ENCODE measurements around the gene EPN2.

The EPN2 gene

GRCh38 chr17:19239544-19239943, 2.4 kb downstream of the EPN2 start:
- in situ Hi-C loops (cut with MboI; ENCODE audit: low sequenced_read_pairs), result no loop called here

- in situ Hi-C loops (cut with MboI; ENCODE audit: low sequenced_read_pairs), result no loop called here
These were observed 5.2 kb downstream of the EPN2 start for GRCh38 chr17:19242323-19242722.

GRCh38 chr17:19242926-19243325, 5.8 kb downstream of the EPN2 start:
- in situ Hi-C loops (cut with MboI; ENCODE audit: low sequenced_read_pairs), result no loop called here

GRCh38 chr17:19243838-19244237, 6.7 kb downstream of the EPN2 start:
- in situ Hi-C loops (cut with MboI; ENCODE audit: low sequenced_read_pairs), result no loop called here

GRCh38 chr17:19244357-19244756, 7.2 kb downstream of the EPN2 start:
- in situ Hi-C loops (cut with MboI; ENCODE audit: low sequenced_read_pairs), result no loop called here

GRCh38 chr17:19244781-19245180, 7.6 kb downstream of the EPN2 start:
- in situ Hi-C loops (cut with MboI; ENCODE audit: low sequenced_read_pairs), result no loop called here

GRCh38 chr17:19247473-19247872, 10.3 kb downstream of the EPN2 start:
- in situ Hi-C loops (cut with MboI; ENCODE audit: low sequenced_read_pairs), result no loop called here

GRCh38 chr17:19248151-19248927, 11.2 kb downstream of the EPN2 start:
- in situ Hi-C loops (cut with MboI; ENCODE audit: low sequenced_read_pairs), result no loop called here

- in situ Hi-C loops (cut with MboI; ENCODE audit: low sequenced_read_pairs), result no loop called here
These were observed 11.9 kb downstream of the EPN2 start for GRCh38 chr17:19248928-19249574.

GRCh38 chr17:19249681-19250080, 12.5 kb downstream of the EPN2 start:
- in situ Hi-C loops (cut with MboI; ENCODE audit: low sequenced_read_pairs), result no loop called here

GRCh38 chr17:19250421-19251173, 13.4 kb downstream of the EPN2 start:
- in situ Hi-C loops (cut with MboI; ENCODE audit: low sequenced_read_pairs), result no loop called here

GRCh38 chr17:19253112-19253511, 15.9 kb downstream of the EPN2 start:
- in situ Hi-C loops (cut with MboI; ENCODE audit: low sequenced_read_pairs), result no loop called here

GRCh38 chr17:19254651-19255050, 17.5 kb downstream of the EPN2 start:
- in situ Hi-C loops (cut with MboI; ENCODE audit: low sequenced_read_pairs), result no loop called here

- in situ Hi-C loops (cut with MboI; ENCODE audit: low sequenced_read_pairs), result no loop called here
These were observed 18.1 kb downstream of the EPN2 start for GRCh38 chr17:19255279-19255678.

- in situ Hi-C loops (cut with MboI; ENCODE audit: low sequenced_read_pairs), result no loop called here
These were observed 21.2 kb downstream of the EPN2 start for GRCh38 chr17:19258371-19258770.

GRCh38 chr17:19260958-19261357, 23.8 kb downstream of the EPN2 start:
- in situ Hi-C loops (cut with MboI; ENCODE audit: low sequenced_read_pairs), result no loop called here

- in situ Hi-C loops (cut with MboI; ENCODE audit: low sequenced_read_pairs), result no loop called here
These were observed 24.3 kb downstream of the EPN2 start for GRCh38 chr17:19261426-19261825.

GRCh38 chr17:19262650-19263631, 25.8 kb downstream of the EPN2 start:
- in situ Hi-C loops (cut with MboI; ENCODE audit: low sequenced_read_pairs), result no loop called here

- in situ Hi-C loops (cut with MboI; ENCODE audit: low sequenced_read_pairs), result no loop called here
These were observed 26.5 kb downstream of the EPN2 start for GRCh38 chr17:19263641-19264051.

GRCh38 chr17:19264268-19264667, 27.1 kb downstream of the EPN2 start:
- in situ Hi-C loops (cut with MboI; ENCODE audit: low sequenced_read_pairs), result no loop called here

GRCh38 chr17:19264681-19265080, 27.5 kb downstream of the EPN2 start:
- in situ Hi-C loops (cut with MboI; ENCODE audit: low sequenced_read_pairs), result no loop called here

Measured in HL-60/S4 treated with phorbol 12-myristate 13-acetate at 8.2 ng/mL for 4 days and 3 days (cell line).